Mesendoderm (in vitro differentiated cells): Measurements from ENCODE around the gene LRRC58.

Experiments used
- DNase-seq: peaks from one replicate; pipeline ENCODE4 v3.0.0; 2013
- H2AK5ac ChIP-seq: 2 replicates; pipeline ENCODE4 v1.6.1; 2013; ENCODE audit warnings: low read length, inconsistent platforms
- H2BK120ac ChIP-seq: 2 replicates; pipeline ENCODE4 v1.6.1; 2013; ENCODE audit warnings: low read depth, mild to moderate bottlenecking, low read length, moderate library complexity, mixed read lengths
- H2BK15ac ChIP-seq: replicated peaks from 2 replicates; pipeline ENCODE4 v1.6.1; 2013; ENCODE audit warnings: low read depth, mild to moderate bottlenecking, moderate library complexity
- H2BK5ac ChIP-seq: 2 replicates; pipeline ENCODE4 v1.6.1; 2013; ENCODE audit warnings: low read length, inconsistent platforms
- H3K18ac ChIP-seq: 2 replicates; pipeline ENCODE4 v1.6.1; 2013; ENCODE audit warnings: mild to moderate bottlenecking, low read length, mixed read lengths
- H3K23ac ChIP-seq: one replicate; pipeline ENCODE4 v1.6.1; 2013; ENCODE audit warnings: low read length
- H3K27ac ChIP-seq: 2 replicates; pipeline ENCODE4 v1.5.1; 2013; ENCODE audit warnings: low read depth, mild to moderate bottlenecking, inconsistent platforms, low read length, moderate library complexity
- H3K27me3 ChIP-seq: 2 replicates; pipeline ENCODE4 v1.6.1; 2013; ENCODE audit warnings: low read length, control low read depth, mild to moderate bottlenecking, inconsistent platforms; ENCODE audit not compliant: insufficient read depth, poor library complexity
- H3K36me3 ChIP-seq: 2 replicates; pipeline ENCODE4 v1.6.1; 2013; ENCODE audit warnings: low read length, inconsistent platforms; ENCODE audit not compliant: control insufficient read depth, insufficient read depth
- H3K4ac ChIP-seq: one replicate; pipeline ENCODE4 v1.6.1; 2013; ENCODE audit warnings: low read depth, mild to moderate bottlenecking, low read length, moderate library complexity
- H3K4me1 ChIP-seq: 2 replicates; pipeline ENCODE4 v1.6.1; 2013; ENCODE audit warnings: low read depth, low read length, inconsistent platforms; ENCODE audit not compliant: control insufficient read depth
- H3K4me2 ChIP-seq: 2 replicates; pipeline ENCODE4 v1.6.1; 2013; ENCODE audit warnings: low read length
- H3K4me3 ChIP-seq: 2 replicates; pipeline ENCODE4 v1.5.1; 2013; ENCODE audit warnings: mild to moderate bottlenecking, low read length
- H3K56ac ChIP-seq: one replicate; pipeline ENCODE4 v1.6.1; 2013; ENCODE audit warnings: low read length
- H3K79me1 ChIP-seq: 2 replicates; pipeline ENCODE4 v1.6.1; 2013; ENCODE audit warnings: low read length, inconsistent platforms
- H3K79me2 ChIP-seq: 2 replicates; pipeline ENCODE4 v1.6.1; 2013; ENCODE audit warnings: mild to moderate bottlenecking, low read length; ENCODE audit not compliant: control insufficient read depth, insufficient read depth
- H3K9ac ChIP-seq: 2 replicates; pipeline ENCODE4 v1.6.1; 2013; ENCODE audit warnings: low read length, inconsistent platforms
- H4K5ac ChIP-seq: one replicate; pipeline ENCODE4 v1.6.1; 2013; ENCODE audit warnings: low read length
- H4K8ac ChIP-seq: one replicate; pipeline ENCODE4 v1.6.1; 2013; ENCODE audit warnings: low read depth, mild to moderate bottlenecking, control low read depth, low read length, moderate library complexity
- WGBS: extraction: QIAGEN DNeasy Blood & Tissue Kit; methylation state at CpG from one replicate; pipeline ENCODE4 v1.1.7; 2013; ENCODE audit warnings: low lambda C conversion rate, missing lambda C conversion rate; ENCODE audit not compliant: insufficient coverage; ENCODE audit errors: extremely low coverage; 5-methylcytosine and 5-hydroxymethylcytosine counted together

Gene LRRC58

GRCh38 chr3:120350401-120350941, 1.3 kb upstream of the LRRC58 start:
- WGBS, result 100% methylated on average over 1 of the region's 8 CpGs
- H2BK15ac ChIP-seq, result no peak overlapping the region
- no peak overlapping the region for H3K9ac ChIP-seq
- peak; percentile 12 for DNase-seq
- no peak overlapping the region for H4K5ac ChIP-seq
- no peak overlapping the region for H3K4me3 ChIP-seq
- H3K4me1 ChIP-seq, result no peaks in the 10 kb centered on the region
- H3K23ac ChIP-seq, result no peak overlapping the region
- no peaks in the 10 kb centered on the region for H3K27me3 ChIP-seq
- no peaks in the 10 kb centered on the region for H3K79me2 ChIP-seq
- H2AK5ac ChIP-seq, result no peak overlapping the region
- no peaks in the 10 kb centered on the region for H3K79me1 ChIP-seq
- H4K8ac ChIP-seq, result no peak overlapping the region
- no peak overlapping the region for H3K18ac ChIP-seq
- H3K27ac ChIP-seq, result no peak overlapping the region
- no peak overlapping the region for H3K4me2 ChIP-seq
- no peaks in the 10 kb centered on the region for H3K36me3 ChIP-seq
- H2BK5ac ChIP-seq, result no peak overlapping the region
- no peak overlapping the region for H3K4ac ChIP-seq
- no peak overlapping the region for H3K56ac ChIP-seq
- H2BK120ac ChIP-seq, result no peak overlapping the region

GRCh38 chr3:120349855-120350125, 636 bp upstream of the LRRC58 start:
- Histone ChIP-seq H3K79me2 (no peaks in the 10 kb centered on the region), H3K56ac (peak overlapping the region; percentile 96), H4K5ac (no peak overlapping the region), H2BK120ac (no peak overlapping the region), H3K18ac (no peak overlapping the region), H3K9ac (peak overlapping the region; percentile 82), H4K8ac (no peak overlapping the region), H2BK5ac (no peak overlapping the region), H3K4me2 (peak overlapping the region; percentile 2), H3K23ac (no peak overlapping the region), H3K4ac (no peak overlapping the region), H3K36me3 (no peaks in the 10 kb centered on the region), H3K4me3 (no peak overlapping the region), H2BK15ac (no peak overlapping the region), H3K27ac (no peak overlapping the region), H2AK5ac (no peak overlapping the region), H3K4me1 (no peaks in the 10 kb centered on the region), H3K27me3 (no peaks in the 10 kb centered on the region), H3K79me1 (no peaks in the 10 kb centered on the region)
- WGBS, result no CpG with 5 or more reads among the region's 6 CpGs
- no peak for DNase-seq

GRCh38 chr3:120348065-120348990, 826 bp downstream of the LRRC58 start:
- WGBS, result no CpG with 5 or more reads among the region's 41 CpGs
- Histone ChIP-seq H3K79me2 (no peaks in the 10 kb centered on the region), H3K27ac (peak overlapping the region; percentile 52), H2BK15ac (no peak overlapping the region), H4K5ac (no peak overlapping the region), H3K79me1 (no peaks in the 10 kb centered on the region), H3K18ac (no peak overlapping the region), H3K9ac (peak overlapping the region; percentile 82), H3K36me3 (no peaks in the 10 kb centered on the region), H3K4me1 (no peaks in the 10 kb centered on the region), H3K4me3 (peak overlapping the region; percentile 66), H3K56ac (peak overlapping the region; percentile 96), H2AK5ac (no peak overlapping the region), H3K4ac (no peak overlapping the region), H2BK5ac (no peak overlapping the region), H3K27me3 (no peaks in the 10 kb centered on the region), H4K8ac (no peak overlapping the region), H3K23ac (peak overlapping the region; percentile 71), H3K4me2 (peak overlapping the region; percentile 2), H2BK120ac (no peak overlapping the region)
- DNase-seq, result no peak

GRCh38 chr3:120344349-120344748, 4.8 kb downstream of the LRRC58 start:
- Histone ChIP-seq H3K27me3 (no peaks in the 10 kb centered on the region), H3K36me3 (no peaks in the 10 kb centered on the region), H2BK120ac (no peak overlapping the region), H3K79me2 (no peaks in the 10 kb centered on the region), H3K79me1 (no peaks in the 10 kb centered on the region), H3K4me3 (no peak overlapping the region), H3K9ac (no peak overlapping the region), H2BK15ac (no peak overlapping the region), H2AK5ac (no peak overlapping the region), H3K4me2 (no peak overlapping the region), H4K5ac (no peak overlapping the region), H3K4me1 (no peaks in the 10 kb centered on the region), H3K27ac (no peak overlapping the region), H2BK5ac (no peak overlapping the region), H3K4ac (no peak overlapping the region), H3K23ac (no peak overlapping the region), H4K8ac (no peak overlapping the region), H3K56ac (no peak overlapping the region), H3K18ac (no peak overlapping the region)
- no CpG with 5 or more reads among the region's 1 CpG for WGBS
- no peak for DNase-seq

GRCh38 chr3:120341658-120342346, 7.4 kb downstream of the LRRC58 start:
- Histone ChIP-seq H3K4me2 (no peak overlapping the region), H3K4me1 (no peaks in the 10 kb centered on the region), H4K5ac (no peak overlapping the region), H3K4me3 (no peak overlapping the region), H3K4ac (no peak overlapping the region), H3K18ac (no peak overlapping the region), H3K36me3 (no peaks in the 10 kb centered on the region), H2BK15ac (no peak overlapping the region), H3K27me3 (no peaks in the 10 kb centered on the region), H3K23ac (no peak overlapping the region), H3K79me1 (peaks cover 2% of the 10 kb centered on the region), H4K8ac (no peak overlapping the region), H2BK120ac (no peak overlapping the region), H3K27ac (no peak overlapping the region), H3K56ac (no peak overlapping the region), H2BK5ac (no peak overlapping the region), H3K9ac (no peak overlapping the region), H3K79me2 (no peaks in the 10 kb centered on the region), H2AK5ac (no peak overlapping the region)
- no CpG with 5 or more reads among the region's 8 CpGs for WGBS
- peak; percentile 45 for DNase-seq
